Skeletal muscle tissue (tissue), 4 donors: Measurements from ENCODE around the gene YJU2. TPM values are rescaled to one million over a fixed set of nuclear protein-coding genes. Genes with fewer than 3 reads are reported as not detected.
"Not testable (repeated sequence)": the region's sequence is repeated elsewhere in the genome, so short reads cannot be mapped to it uniquely, and the experiment has no call there.

Experiments used
- H3K27ac ChIP-seq: one replicate; pipeline ENCODE4 v1.7.0; 2013; ENCODE audit warnings: mild to moderate bottlenecking, low read depth, low read length, inconsistent platforms
- H3K27me3 ChIP-seq, 3 donors: one replicate each; pipeline ENCODE4 v1.7.0; 2013; ENCODE audit warnings: low read length in 3 of 3; ENCODE audit not compliant: control insufficient read depth in 3 of 3, insufficient read depth in 3 of 3
- H3K36me3 ChIP-seq, 3 donors: one replicate each; pipeline ENCODE4 v1.7.0; 2013; ENCODE audit warnings: low read length in 3 of 3; ENCODE audit not compliant: control insufficient read depth in 3 of 3, insufficient read depth in 3 of 3
- H3K4me1 ChIP-seq, 3 donors: one replicate each; pipeline ENCODE4 v1.7.0; 2013; ENCODE audit warnings: low read length in 3 of 3, mild to moderate bottlenecking in 3 of 3; ENCODE audit not compliant: control insufficient read depth in 3 of 3, insufficient read depth in 3 of 3
- H3K4me3 ChIP-seq, 3 donors: one replicate each; pipeline ENCODE4 v1.7.0; 2013; ENCODE audit warnings: low read length in 3 of 3
- H3K9ac ChIP-seq, 3 donors: one replicate each; pipeline ENCODE4 v1.7.0; 2013; ENCODE audit warnings: low read length in 3 of 3, mild to moderate bottlenecking in 3 of 3, moderate library complexity in 2 of 3, low read depth in 1 of 3
- H3K9me3 ChIP-seq, 3 donors: one replicate each; pipeline ENCODE4 v1.7.0; 2013; ENCODE audit warnings: low read length in 3 of 3; ENCODE audit not compliant: control insufficient read depth in 3 of 3
- total RNA-seq: library from RNA; depleted of rRNA; stranded (reverse); fragments of >200 nt; gene quantifications from one replicate; pipeline ENCODE4 v1.2.3, GENCODE V29; 2014
- donor health status: Osteomylitis.

The YJU2 gene
- total RNA-seq, 1 donor from 2014 or later = 14.6 TPM

GRCh38 chr19:4278419-4279266 is 31.8 kb downstream of the YJU2 start, which contains the start of gene SHD:
SHD (plus strand) TSS chr19:4279266; CDS start chr19:4280064, 798 bp downstream.
- Histone ChIP-seq H3K36me3 (no peaks in the 10 kb centered on the region), H3K9ac (no peak within 1 kb of the TSS), H3K27me3 (peaks cover 31 to 41% (median 34%) of the 10 kb centered on the region in 3 donors), H3K4me3 (no peak within 1 kb of the TSS), H3K27ac (no peak within 1 kb of the TSS), H3K4me1 (peaks cover 0 to 3% (median 0%) of the 10 kb centered on the region in 3 donors), H3K9me3 (no peaks in the 10 kb centered on the region)

GRCh38 chr19:4279267-4279529 is 32.3 kb downstream of the YJU2 start:
- Histone ChIP-seq H3K9ac (no peak overlapping the region), H3K27me3 (peaks cover 31 to 41% (median 34%) of the 10 kb centered on the region in 3 donors), H3K27ac (no peak overlapping the region)

GRCh38 chr19:4279530-4280422 is 32.9 kb downstream of the YJU2 start:
- Histone ChIP-seq H3K9ac (no peak overlapping the region), H3K4me3 (no peak overlapping the region), H3K9me3 (no peaks in the 10 kb centered on the region), H3K27ac (no peak overlapping the region), H3K4me1 (peaks cover 0 to 3% (median 0%) of the 10 kb centered on the region in 3 donors), H3K36me3 (no peaks in the 10 kb centered on the region), H3K27me3 (peaks cover 31 to 47% (median 39%) of the 10 kb centered on the region in 3 donors)

More at GRCh38 chr19:4279267-4279529, 32.3 kb downstream of the YJU2 start:
- no peak overlapping the region for H3K4me3 ChIP-seq
- H3K4me1 ChIP-seq = peaks cover 0 to 3% (median 0%) of the 10 kb centered on the region in 3 donors
- no peaks in the 10 kb centered on the region for H3K36me3 ChIP-seq
- no peaks in the 10 kb centered on the region for H3K9me3 ChIP-seq

DNA sequence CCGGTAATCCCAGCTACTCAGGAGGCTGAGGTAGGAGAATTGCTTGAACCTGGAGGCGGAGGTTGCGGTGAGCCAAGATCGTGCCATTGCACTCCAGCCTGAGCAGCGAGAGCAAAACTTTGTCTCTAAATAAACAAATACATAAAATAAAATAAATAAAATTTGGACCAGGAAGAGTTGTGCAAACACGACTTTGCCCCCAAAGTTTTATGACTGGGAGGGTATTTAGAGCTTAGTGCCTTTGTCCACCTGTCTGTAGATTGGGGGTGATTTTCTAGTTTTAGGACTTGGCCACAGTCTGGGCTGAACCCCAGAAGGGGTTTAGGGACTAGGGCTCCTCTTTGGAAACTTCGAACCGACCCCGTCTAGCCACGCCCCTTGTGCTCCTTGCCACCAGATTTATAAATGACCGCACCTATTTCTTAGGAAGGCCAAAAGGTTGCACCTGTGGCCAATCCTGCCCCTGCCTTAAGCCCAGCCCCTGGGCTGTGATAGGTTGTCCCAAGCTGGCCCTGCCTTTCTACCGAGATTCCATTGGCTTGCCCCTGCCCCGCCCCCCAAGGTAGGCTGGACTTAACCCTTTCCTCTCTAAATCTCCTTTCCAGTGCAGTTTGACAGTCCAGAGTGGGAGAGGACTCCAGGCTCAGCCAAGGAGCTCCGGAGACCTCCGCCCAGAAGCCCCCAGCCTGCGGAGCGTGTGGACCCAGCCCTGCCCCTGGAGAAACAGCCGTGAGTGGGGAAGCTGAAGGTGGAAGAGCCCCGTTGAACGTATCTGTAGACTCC is 37.5 kb downstream of the YJU2 start:
- H3K36me3 ChIP-seq = no peaks in the 10 kb centered on the region
- peaks cover 22 to 42% (median 37%) of the 10 kb centered on the region in 3 donors for H3K27me3 ChIP-seq
- no peak overlapping the region for H3K4me3 ChIP-seq
- H3K9ac ChIP-seq = no peak overlapping the region
- no peak overlapping the region for H3K27ac ChIP-seq
- peaks cover 0 to 3% (median 0%) of the 10 kb centered on the region in 3 donors for H3K4me1 ChIP-seq
- H3K9me3 ChIP-seq = no peaks in the 10 kb centered on the region

GRCh38 chr19:4284974-4285373 is 38.1 kb downstream of the YJU2 start:
- H3K27ac ChIP-seq = no peak overlapping the region
- H3K36me3 ChIP-seq = no peaks in the 10 kb centered on the region
- no peaks in the 10 kb centered on the region for H3K4me1 ChIP-seq
- H3K9ac ChIP-seq = no peak overlapping the region
- H3K9me3 ChIP-seq = no peaks in the 10 kb centered on the region
- H3K27me3 ChIP-seq = peaks cover 15 to 37% (median 31%) of the 10 kb centered on the region in 3 donors
- H3K4me3 ChIP-seq = no peak overlapping the region

- H3K27me3 ChIP-seq = peaks cover 7 to 30% (median 25%) of the 10 kb centered on the region in 3 donors
- H3K9ac ChIP-seq, H3K4me3 ChIP-seq, H3K27ac ChIP-seq, H3K4me1 ChIP-seq, H3K9me3 ChIP-seq, H3K36me3 ChIP-seq: not testable (repeated sequence)
Observed at GRCh38 chr19:4286141-4286540, 39.3 kb downstream of the YJU2 start.

DNA sequence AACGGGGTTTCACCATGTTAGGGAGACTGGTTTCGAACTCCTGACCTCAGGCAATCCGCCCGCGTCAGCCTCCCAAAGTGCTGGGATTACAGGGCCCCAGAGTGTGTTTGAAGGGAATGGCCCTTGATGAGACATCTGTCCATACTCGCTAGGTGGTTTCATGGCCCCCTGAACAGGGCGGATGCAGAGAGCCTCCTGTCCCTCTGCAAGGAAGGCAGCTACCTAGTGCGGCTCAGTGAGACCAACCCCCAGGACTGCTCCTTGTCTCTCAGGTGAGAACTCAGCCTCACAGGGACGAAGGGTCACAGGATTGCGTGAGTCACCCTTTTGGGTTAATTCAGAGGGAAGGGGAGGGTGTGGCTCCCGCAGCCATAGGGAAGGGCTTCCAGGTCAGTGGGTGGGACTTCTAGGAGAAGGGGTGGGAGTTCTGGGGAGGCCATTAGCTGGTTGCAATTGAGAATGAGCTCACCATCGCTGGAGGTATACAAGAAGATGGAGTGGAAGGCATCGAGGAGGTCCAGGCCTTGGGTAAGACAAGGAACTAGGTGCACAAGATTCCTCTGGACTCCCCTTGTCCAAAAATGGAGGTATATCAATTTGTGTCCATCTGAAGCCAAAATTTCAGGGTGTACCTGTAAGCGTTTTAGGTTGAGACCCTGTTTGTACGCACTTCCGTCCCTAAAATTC is 41.4 kb downstream of the YJU2 start:
- H3K27me3 ChIP-seq = peaks cover under 1 to 26% (median 14%) of the 10 kb centered on the region in 3 donors
- H3K36me3 ChIP-seq = no peaks in the 10 kb centered on the region
- no peak overlapping the region for H3K4me3 ChIP-seq
- no peak overlapping the region for H3K9ac ChIP-seq
- H3K9me3 ChIP-seq = no peaks in the 10 kb centered on the region
- H3K4me1 ChIP-seq = no peaks in the 10 kb centered on the region
- no peak overlapping the region for H3K27ac ChIP-seq

DNA sequence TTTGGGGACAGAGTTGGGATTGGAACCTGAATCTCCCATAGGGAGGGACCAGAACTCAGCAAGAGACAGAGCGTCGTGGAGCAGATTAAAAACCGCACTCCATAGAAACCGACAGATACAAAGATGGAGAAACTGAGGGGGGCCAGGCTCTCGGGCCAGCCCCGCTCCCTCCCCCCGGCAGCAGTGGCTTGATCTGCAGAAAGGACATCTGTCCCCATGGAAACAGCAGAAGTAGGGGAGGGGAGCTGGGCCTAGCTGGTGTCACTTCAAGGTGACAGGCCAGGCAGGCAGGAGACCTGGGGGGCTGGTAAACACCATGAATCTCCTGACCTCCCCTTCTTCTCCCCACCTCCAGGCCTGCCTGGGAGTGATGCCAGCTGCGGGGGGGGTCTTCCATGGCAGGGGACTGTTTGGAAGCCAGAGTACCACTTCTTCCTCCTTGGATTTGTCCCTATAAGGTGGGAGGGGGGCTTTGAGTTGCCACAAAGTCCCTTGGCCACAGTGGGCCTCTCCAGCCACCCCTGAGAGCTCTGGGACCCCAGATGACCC is 44.4 kb downstream of the YJU2 start:
- H3K9ac ChIP-seq = no peak overlapping the region
- H3K27ac ChIP-seq = no peak overlapping the region
- H3K4me1 ChIP-seq = no peaks in the 10 kb centered on the region
- no peak overlapping the region for H3K4me3 ChIP-seq
- no peaks in the 10 kb centered on the region for H3K9me3 ChIP-seq
- no peaks in the 10 kb centered on the region for H3K36me3 ChIP-seq
- peaks cover 15 to 27% (median 18%) of the 10 kb centered on the region in 3 donors for H3K27me3 ChIP-seq

GRCh38 chr19:4292515-4292914 is 45.6 kb downstream of the YJU2 start:
- Histone ChIP-seq H3K4me1 (no peaks in the 10 kb centered on the region), H3K4me3 (no peak overlapping the region), H3K27ac (no peak overlapping the region), H3K9me3 (no peaks in the 10 kb centered on the region), H3K27me3 (peaks cover 21 to 28% (median 24%) of the 10 kb centered on the region in 3 donors), H3K36me3 (no peaks in the 10 kb centered on the region), H3K9ac (no peak overlapping the region)
